NT2/D1 (cell line): ENCODE data around the gene SEC24A.

Experiments
- SUZ12 ChIP-seq: IDR thresholded peaks from 2 replicates; pipeline ENCODE4 v1.6.1; 2011; ENCODE audit not compliant: insufficient read length, insufficient read depth; ENCODE audit errors: extremely low read depth
- YY1 ChIP-seq: IDR thresholded peaks from 2 replicates; pipeline ENCODE4 v1.6.1; 2011; ENCODE audit not compliant: insufficient read length, insufficient read depth
- ZNF274 ChIP-seq: IDR thresholded peaks from 2 replicates; pipeline ENCODE4 v1.6.1; 2011; ENCODE audit warnings: mild to moderate bottlenecking, low read depth, low read length

DNA sequence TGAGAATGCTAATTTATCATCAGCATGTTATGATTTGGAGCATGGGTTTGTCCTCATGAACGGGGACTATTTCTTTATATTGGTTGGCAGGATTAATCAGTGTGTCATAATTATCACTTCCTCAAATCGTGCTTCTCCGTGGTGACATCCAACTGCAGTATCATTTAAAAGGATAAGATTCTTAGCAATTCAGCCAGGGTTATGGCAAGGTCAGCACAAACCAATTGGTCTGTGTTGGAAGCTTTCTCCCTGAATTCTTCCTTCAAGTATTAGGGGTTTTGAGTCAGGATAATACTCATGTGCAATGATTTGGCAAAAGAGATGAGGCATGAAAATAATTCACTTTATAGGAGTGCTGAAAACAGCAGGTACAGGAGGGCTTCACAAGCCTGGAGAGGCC, 84.2 kb downstream of the SEC24A start:
- TF ChIP-seq YY1 (no peak), SUZ12 (no peak), ZNF274 (no peak)
